ENCODE measurements around the gene DSCAML1.
A peak's percentile ranks its signal among the peaks of the same experiment; 100 is the strongest.

DSCAML1 gene

GRCh38 chr11:117560780-117561530, 236.1 kb downstream of the DSCAML1 start:
- peaks cover 15% of the 10 kb centered on the region for H3K4me1 Mint-ChIP-seq

DNA sequence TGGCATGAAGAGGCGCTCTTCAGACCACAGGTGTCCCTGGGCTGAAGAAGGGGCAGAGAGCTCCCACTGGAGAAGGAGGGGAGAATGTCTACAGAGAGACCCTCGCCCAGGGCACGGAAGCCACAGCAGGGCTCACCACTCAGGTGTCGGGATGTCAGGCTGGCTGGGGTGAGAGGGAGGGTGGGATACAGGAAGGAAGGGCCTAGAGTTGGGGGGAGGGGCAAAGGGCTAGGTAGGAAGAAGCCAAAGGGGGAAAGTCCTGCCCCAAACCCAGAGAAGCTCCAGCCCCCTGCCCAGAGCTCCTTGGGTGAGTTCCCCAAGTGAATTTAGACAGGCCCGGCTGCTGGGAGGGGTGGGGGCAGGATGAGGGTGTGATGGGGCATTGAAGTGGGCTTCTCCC, 237.3 kb downstream of the DSCAML1 start:
- peaks cover 31% of the 10 kb centered on the region for H3K27me3 Mint-ChIP-seq (ENCODE audit: low read depth, poor library complexity)
- H3K4me1 Mint-ChIP-seq: peaks cover 15% of the 10 kb centered on the region
- H3K36me3 Mint-ChIP-seq (ENCODE audit: low read depth): no peaks in the 10 kb centered on the region
- no peak overlapping the region for H3K27ac Mint-ChIP-seq
- DNase-seq: no peak
- TF ChIP-seq, protein P1, sequence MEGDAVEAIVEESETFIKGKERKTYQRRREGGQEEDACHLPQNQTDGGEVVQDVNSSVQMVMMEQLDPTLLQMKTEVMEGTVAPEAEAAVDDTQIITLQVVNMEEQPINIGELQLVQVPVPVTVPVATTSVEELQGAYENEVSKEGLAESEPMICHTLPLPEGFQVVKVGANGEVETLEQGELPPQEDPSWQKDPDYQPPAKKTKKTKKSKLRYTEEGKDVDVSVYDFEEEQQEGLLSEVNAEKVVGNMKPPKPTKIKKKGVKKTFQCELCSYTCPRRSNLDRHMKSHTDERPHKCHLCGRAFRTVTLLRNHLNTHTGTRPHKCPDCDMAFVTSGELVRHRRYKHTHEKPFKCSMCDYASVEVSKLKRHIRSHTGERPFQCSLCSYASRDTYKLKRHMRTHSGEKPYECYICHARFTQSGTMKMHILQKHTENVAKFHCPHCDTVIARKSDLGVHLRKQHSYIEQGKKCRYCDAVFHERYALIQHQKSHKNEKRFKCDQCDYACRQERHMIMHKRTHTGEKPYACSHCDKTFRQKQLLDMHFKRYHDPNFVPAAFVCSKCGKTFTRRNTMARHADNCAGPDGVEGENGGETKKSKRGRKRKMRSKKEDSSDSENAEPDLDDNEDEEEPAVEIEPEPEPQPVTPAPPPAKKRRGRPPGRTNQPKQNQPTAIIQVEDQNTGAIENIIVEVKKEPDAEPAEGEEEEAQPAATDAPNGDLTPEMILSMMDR (IDR thresholded peaks at IDR 0.05): no peak
- no peak overlapping the region for H3K4me3 Mint-ChIP-seq
- no peaks in the 10 kb centered on the region for H3K9me3 Mint-ChIP-seq

More at GRCh38 chr11:117560780-117561530, 236.1 kb downstream of the DSCAML1 start:
- peaks cover 36% of the 10 kb centered on the region for H3K27me3 Mint-ChIP-seq (ENCODE audit: low read depth, poor library complexity)
- no peak for DNase-seq
- TF ChIP-seq, protein P1 (IDR thresholded peaks at IDR 0.05): no peak
- H3K4me3 Mint-ChIP-seq: no peak overlapping the region
- H3K9me3 Mint-ChIP-seq: no peaks in the 10 kb centered on the region
- H3K27ac Mint-ChIP-seq: no peak overlapping the region
- no peaks in the 10 kb centered on the region for H3K36me3 Mint-ChIP-seq (ENCODE audit: low read depth)

- Mint-ChIP-seq H3K27ac (no peak overlapping the region), H3K4me1 (peaks cover 15% of the 10 kb centered on the region), H3K4me3 (no peak overlapping the region), H3K27me3 (ENCODE audit: low read depth, poor library complexity) (peaks cover 31% of the 10 kb centered on the region), H3K36me3 (ENCODE audit: low read depth) (no peaks in the 10 kb centered on the region), H3K9me3 (no peaks in the 10 kb centered on the region)
- DNase-seq: no peak
- TF ChIP-seq, protein P1 (IDR thresholded peaks at IDR 0.05): no peak
Observed at GRCh38 chr11:117557361-117557760, 239.7 kb downstream of the DSCAML1 start.

GRCh38 chr11:117554601-117555333, 242.2 kb downstream of the DSCAML1 start:
- H3K4me1 Mint-ChIP-seq: peaks cover 22% of the 10 kb centered on the region
- no peaks in the 10 kb centered on the region for H3K36me3 Mint-ChIP-seq (ENCODE audit: low read depth)
- H3K4me3 Mint-ChIP-seq: no peak overlapping the region
- TF ChIP-seq, protein P1 (IDR thresholded peaks at IDR 0.05): no peak
- no peak for DNase-seq
- H3K27ac Mint-ChIP-seq: peak overlapping the region; percentile 38
- H3K27me3 Mint-ChIP-seq (ENCODE audit: low read depth, poor library complexity): peaks cover 39% of the 10 kb centered on the region
- no peaks in the 10 kb centered on the region for H3K9me3 Mint-ChIP-seq

DNA sequence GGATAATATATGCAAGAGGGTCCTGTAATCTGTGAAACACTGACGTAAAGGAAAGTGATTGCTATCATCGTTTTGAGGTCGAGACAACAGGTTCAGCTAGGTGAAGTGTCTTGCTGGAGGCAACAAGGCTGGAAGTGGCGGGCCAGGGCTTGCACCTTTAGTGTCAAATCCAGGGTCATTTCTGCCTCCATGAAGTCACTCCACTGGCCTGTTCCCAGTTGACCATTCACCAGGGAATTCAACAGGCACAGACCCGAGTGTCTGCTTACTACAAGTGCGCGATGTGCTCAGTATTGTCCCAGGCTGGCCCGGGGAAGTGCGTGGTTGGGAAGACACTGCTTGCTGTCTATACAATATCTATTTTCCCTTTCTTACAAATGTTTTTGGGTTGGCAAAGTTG, 244.4 kb downstream of the DSCAML1 start:
- no peak overlapping the region for H3K27ac Mint-ChIP-seq
- no peaks in the 10 kb centered on the region for H3K9me3 Mint-ChIP-seq
- H3K27me3 Mint-ChIP-seq (ENCODE audit: low read depth, poor library complexity): peaks cover 37% of the 10 kb centered on the region
- H3K36me3 Mint-ChIP-seq (ENCODE audit: low read depth): no peaks in the 10 kb centered on the region
- no peak overlapping the region for H3K4me3 Mint-ChIP-seq
- TF ChIP-seq, protein P1 (IDR thresholded peaks at IDR 0.05): no peak
- peaks cover 22% of the 10 kb centered on the region for H3K4me1 Mint-ChIP-seq
- DNase-seq: no peak
